C4-2B (cell line): ENCODE results near the gene HOXB4.

Experiments used
- H3K27ac ChIP-seq: fragments of 450-650 bp; 2 replicates; pipeline ENCODE4 v1.5.1; 2017
- CTCF ChIP-seq: fragments of 450-650 bp; conservative IDR thresholded peaks from 2 replicates; pipeline ENCODE4 v1.5.1; 2017; ENCODE audit warnings: mild to moderate bottlenecking
- ZFX ChIP-seq: fragments of 450-650 bp; IDR thresholded peaks from 2 replicates; pipeline ENCODE4 v1.6.1; 2017

HOXB4 gene

GRCh38 chr17:48544349-48545021, 33.7 kb downstream of the HOXB4 start:
- TF ChIP-seq ZFX = no peak
- no peak for TF ChIP-seq CTCF
- H3K27ac ChIP-seq = no peak overlapping the region

- H3K27ac ChIP-seq = no peak overlapping the region
- TF ChIP-seq ZFX = no peak
- TF ChIP-seq CTCF = no peak
These were observed 34.2 kb downstream of the HOXB4 start for GRCh38 chr17:48543854-48544348.

- H3K27ac ChIP-seq = no peak overlapping the region
- TF ChIP-seq CTCF (no peak), ZFX (no peak)
These were observed 34.9 kb downstream of the HOXB4 start for GRCh38 chr17:48543107-48543853.

- no peak overlapping the region for H3K27ac ChIP-seq
- no peak for TF ChIP-seq CTCF
- TF ChIP-seq ZFX = no peak
These were observed 35.4 kb downstream of the HOXB4 start for GRCh38 chr17:48542698-48543106.

GRCh38 chr17:48542114-48542656, 36.0 kb downstream of the HOXB4 start:
- H3K27ac ChIP-seq = no peak overlapping the region
- TF ChIP-seq ZFX (no peak), CTCF (no peak)

- no peak overlapping the region for H3K27ac ChIP-seq
- TF ChIP-seq ZFX (no peak), CTCF (no peak)
These were observed 36.5 kb downstream of the HOXB4 start for GRCh38 chr17:48541577-48542113.
